ENCODE data around the gene CREBL2. TPM values are rescaled to one million over a fixed set of nuclear protein-coding genes. Genes with fewer than 3 reads are reported as not detected.
"Not testable (repeated sequence)": the region's sequence is repeated elsewhere in the genome, so short reads cannot be mapped to it uniquely, and the experiment has no call there.

CREBL2 gene
- total RNA-seq, 1 donor from 2014 or later, result 11.3 TPM

DNA sequence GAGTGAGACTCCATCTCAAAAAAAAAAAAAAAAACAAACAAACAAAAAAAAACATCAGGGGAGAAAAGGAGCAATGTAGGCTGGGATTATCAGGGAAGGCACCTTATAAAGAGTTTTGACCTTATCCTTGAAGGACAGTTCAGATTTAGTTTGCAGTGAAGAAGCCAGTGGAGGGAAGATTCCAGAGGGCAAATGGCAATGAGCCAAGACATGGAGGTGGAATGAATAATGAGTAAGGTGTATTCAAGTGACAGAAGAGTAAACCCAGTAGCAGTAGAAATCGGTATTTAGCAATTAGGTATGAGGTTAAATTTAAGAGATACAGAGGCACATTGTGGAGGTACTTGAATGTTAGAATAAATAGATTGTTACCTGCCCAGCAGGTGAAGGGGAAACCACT, 46.8 kb upstream of the CREBL2 start:
- TF ChIP-seq CTCF (IDR thresholded peaks at IDR 0.05), result no peak
- Mint-ChIP-seq H3K36me3 (ENCODE audit: low read depth) (no peaks in the 10 kb centered on the region), H3K4me1 (ENCODE audit: low read depth) (peaks cover 16% of the 10 kb centered on the region), H3K9me3 (ENCODE audit: low read depth) (peaks cover 3% of the 10 kb centered on the region), H3K27ac (ENCODE audit: unreplicated experiment) (no peak overlapping the region), H3K27me3 (ENCODE audit: low read depth) (peaks cover 5% of the 10 kb centered on the region), H3K4me3 (ENCODE audit: unreplicated experiment) (no peak overlapping the region)
- DNase-seq (ENCODE audit: low spot score), result no peak

GRCh38 chr12:12565971-12566370, 45.7 kb upstream of the CREBL2 start:
- not testable (repeated sequence) for H3K27me3 Mint-ChIP-seq (ENCODE audit: low read depth); H3K4me1 Mint-ChIP-seq (ENCODE audit: low read depth); DNase-seq (ENCODE audit: low spot score); H3K9me3 Mint-ChIP-seq (ENCODE audit: low read depth); H3K4me3 Mint-ChIP-seq (ENCODE audit: unreplicated experiment); H3K27ac Mint-ChIP-seq (ENCODE audit: unreplicated experiment); H3K36me3 Mint-ChIP-seq (ENCODE audit: low read depth)

DNA sequence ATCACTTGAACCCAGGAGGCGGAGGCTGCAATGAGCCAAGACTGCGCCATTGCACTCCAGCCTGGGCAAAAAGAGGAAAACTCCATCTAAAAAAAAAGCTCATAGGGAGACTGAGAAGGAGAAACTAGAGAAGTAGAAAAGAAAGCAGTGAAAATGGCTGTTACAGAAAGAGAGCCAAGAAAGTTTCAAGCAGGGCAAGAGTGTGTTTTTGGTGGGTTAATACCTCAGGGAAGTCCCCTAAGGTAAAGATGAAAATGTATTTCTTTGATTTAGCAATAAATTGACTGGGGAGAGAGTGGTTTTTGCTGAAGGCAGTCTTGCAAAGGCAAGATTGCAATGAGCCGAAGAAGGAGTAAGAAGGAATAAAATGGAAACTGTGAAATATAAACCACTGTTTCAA, 39.0 kb upstream of the CREBL2 start:
- Mint-ChIP-seq H3K4me3 (ENCODE audit: unreplicated experiment) (no peak overlapping the region), H3K36me3 (ENCODE audit: low read depth) (no peaks in the 10 kb centered on the region), H3K27ac (ENCODE audit: unreplicated experiment) (no peak overlapping the region), H3K4me1 (ENCODE audit: low read depth) (no peaks in the 10 kb centered on the region), H3K27me3 (ENCODE audit: low read depth) (peaks cover 2% of the 10 kb centered on the region), H3K9me3 (ENCODE audit: low read depth) (no peaks in the 10 kb centered on the region)
- no peak for DNase-seq (ENCODE audit: low spot score)
- TF ChIP-seq CTCF (IDR thresholded peaks at IDR 0.05), result no peak

GRCh38 chr12:12577786-12578185, 33.9 kb upstream of the CREBL2 start:
- no peak overlapping the region for H3K4me3 Mint-ChIP-seq (ENCODE audit: unreplicated experiment)
- H3K27ac Mint-ChIP-seq (ENCODE audit: unreplicated experiment), result no peak overlapping the region
- DNase-seq (ENCODE audit: low spot score), result no peak
- TF ChIP-seq CTCF (IDR thresholded peaks at IDR 0.05), result no peak
- H3K9me3 Mint-ChIP-seq (ENCODE audit: low read depth), result no peaks in the 10 kb centered on the region
- H3K36me3 Mint-ChIP-seq (ENCODE audit: low read depth), result no peaks in the 10 kb centered on the region
- H3K27me3 Mint-ChIP-seq (ENCODE audit: low read depth), result no peaks in the 10 kb centered on the region
- no peaks in the 10 kb centered on the region for H3K4me1 Mint-ChIP-seq (ENCODE audit: low read depth)

DNA sequence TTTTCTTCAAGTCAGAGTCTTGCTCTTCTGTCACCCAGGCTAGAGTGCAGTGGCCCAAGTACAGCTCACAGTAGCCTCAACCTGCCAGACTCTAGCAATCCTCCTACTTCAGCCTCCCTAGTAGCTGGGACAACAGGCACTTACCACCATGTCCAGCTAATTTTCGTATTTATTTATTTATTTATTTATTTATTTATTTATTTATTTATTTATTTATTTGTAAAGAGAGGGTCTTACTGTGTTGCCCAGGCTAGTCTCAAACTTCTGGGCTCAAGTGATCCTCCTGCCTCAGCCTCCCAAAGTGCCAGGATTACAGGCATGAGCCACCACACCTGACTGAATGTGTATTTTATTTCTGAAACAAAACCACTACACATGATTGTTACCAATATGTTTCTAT, 31.0 kb upstream of the CREBL2 start:
- H3K27me3 Mint-ChIP-seq (ENCODE audit: low read depth); H3K4me1 Mint-ChIP-seq (ENCODE audit: low read depth); H3K36me3 Mint-ChIP-seq (ENCODE audit: low read depth); H3K27ac Mint-ChIP-seq (ENCODE audit: unreplicated experiment); H3K4me3 Mint-ChIP-seq (ENCODE audit: unreplicated experiment); DNase-seq (ENCODE audit: low spot score); H3K9me3 Mint-ChIP-seq (ENCODE audit: low read depth): not testable (repeated sequence)

DNA sequence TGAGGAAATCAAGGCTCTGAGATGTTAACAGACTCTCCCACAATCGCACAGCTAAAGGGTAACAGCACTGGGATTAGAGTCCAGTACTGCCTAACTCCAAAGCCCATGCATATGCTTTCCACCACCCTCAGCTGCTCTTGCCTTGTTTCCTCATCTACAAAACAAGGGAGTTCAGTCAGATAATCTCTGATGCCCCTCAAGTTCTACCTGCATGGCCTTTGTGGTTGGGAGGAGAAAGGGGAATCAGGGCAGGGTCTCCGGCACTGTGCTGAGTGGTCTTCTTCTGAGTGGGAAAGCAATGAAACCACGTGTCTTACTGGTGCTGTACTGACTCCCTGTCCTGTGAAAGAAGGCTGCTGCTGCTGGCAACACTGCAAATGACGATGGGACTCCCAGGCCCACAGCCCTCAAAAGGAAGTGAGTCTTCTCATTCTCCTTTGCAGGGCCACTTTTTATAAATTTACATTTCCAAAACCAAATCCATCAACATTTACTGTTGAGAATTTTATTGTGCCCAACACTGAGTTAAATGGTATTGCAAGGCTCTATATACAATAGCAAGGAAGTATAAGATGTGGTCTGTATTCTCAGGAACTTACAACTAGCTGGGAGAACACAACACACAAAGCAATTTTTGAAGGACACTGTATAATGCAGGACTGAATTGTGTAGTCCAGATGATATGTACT, 29.3 kb upstream of the CREBL2 start:
- no peak overlapping the region for H3K27ac Mint-ChIP-seq (ENCODE audit: unreplicated experiment)

More for the DNA sequence above, 29.3 kb upstream of the CREBL2 start:
- Mint-ChIP-seq H3K36me3 (ENCODE audit: low read depth) (no peaks in the 10 kb centered on the region), H3K4me3 (ENCODE audit: unreplicated experiment) (no peak overlapping the region), H3K9me3 (ENCODE audit: low read depth) (no peaks in the 10 kb centered on the region), H3K4me1 (ENCODE audit: low read depth) (peaks cover 8% of the 10 kb centered on the region), H3K27me3 (ENCODE audit: low read depth) (no peaks in the 10 kb centered on the region)
- no peak for TF ChIP-seq CTCF (IDR thresholded peaks at IDR 0.05)
- no peak for DNase-seq (ENCODE audit: low spot score)
